HG03571 (cell line): Measurements from ENCODE around the gene FCRL4.

Source experiments
- ATAC-seq: cut with Tn5 transposase; IDR thresholded peaks from one replicate; pipeline ENCODE4 v1.9.1; 2021; ENCODE audit not compliant: unreplicated experiment

The FCRL4 gene

DNA sequence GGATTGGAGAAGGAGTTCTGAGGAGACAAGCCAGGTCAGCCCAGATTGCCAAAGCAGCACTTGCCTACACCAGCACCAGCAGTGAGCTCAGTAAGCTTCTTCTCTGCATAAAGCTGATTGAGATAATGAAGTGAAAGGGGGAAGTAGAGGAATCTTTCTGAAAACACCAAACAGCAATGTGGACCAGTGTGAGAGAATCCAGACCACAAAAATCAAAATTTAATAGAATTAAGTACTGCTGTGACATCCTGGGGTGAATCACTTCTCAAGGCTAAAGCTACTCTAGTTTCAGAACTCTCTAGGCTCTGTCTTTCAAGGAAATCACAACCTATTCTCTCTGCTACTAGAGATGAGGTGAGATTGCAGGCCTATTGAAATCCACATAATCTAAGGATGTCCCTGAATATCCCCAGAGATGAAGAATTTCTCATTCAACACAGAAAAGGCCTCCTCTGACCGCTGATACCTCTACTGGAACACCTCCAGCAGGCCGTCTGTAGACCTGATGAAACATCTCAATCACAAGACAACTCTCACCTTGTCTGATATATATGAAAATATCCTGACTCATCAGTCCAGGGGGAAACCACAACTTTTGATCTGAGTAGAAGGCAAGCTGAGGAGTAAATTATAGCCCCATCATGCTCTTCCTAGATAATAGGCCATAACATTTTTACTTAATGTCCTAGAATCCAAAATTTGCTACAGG, at the start of gene FCRL4:
Gene FCRL4 (minus strand): TSS at position 127 of the 709 bp plus-strand sequence. CDS start 141 bp downstream, outside the sequence.
- ATAC-seq, result peak; percentile 65

DNA sequence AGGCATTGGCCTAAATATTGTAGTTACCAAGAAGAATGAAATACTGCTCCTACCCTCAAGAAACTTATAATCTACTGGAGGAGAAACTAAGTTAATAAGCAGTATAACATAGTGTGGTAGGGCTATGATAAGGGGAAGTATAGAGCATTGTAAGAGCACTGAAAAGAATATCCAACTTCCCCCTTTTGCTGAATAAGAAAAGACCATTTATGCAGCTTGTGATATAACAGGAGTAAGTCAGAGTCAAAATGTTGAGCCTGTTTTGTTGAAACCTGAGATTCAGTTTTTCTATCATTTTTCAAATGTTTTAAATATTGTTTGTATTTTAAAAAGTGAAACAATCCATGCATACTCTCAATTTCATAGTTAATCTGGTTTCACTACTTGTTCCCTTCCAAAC, 48.3 kb upstream of the FCRL4 start:
- no peak for ATAC-seq

DNA sequence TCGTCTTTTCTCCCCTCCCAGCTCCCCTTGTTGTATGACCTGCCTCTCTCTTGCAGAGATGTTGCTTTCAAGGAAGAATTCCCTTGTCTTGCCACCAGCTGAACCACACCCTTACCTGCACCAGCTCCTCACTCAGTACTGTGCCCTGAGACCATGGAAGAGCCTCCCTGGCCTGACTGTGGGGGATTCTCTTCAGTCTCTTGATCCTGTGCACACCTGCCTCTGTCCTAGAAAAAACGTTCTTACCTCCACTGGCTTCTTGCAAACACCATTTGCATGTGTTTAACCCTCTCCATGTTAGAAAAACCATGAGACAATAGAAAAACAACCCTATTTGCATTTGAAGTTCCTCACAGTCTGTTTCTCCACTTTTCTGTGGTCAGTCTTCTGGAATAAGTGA, 43.3 kb upstream of the FCRL4 start:
- ATAC-seq, result no peak

DNA sequence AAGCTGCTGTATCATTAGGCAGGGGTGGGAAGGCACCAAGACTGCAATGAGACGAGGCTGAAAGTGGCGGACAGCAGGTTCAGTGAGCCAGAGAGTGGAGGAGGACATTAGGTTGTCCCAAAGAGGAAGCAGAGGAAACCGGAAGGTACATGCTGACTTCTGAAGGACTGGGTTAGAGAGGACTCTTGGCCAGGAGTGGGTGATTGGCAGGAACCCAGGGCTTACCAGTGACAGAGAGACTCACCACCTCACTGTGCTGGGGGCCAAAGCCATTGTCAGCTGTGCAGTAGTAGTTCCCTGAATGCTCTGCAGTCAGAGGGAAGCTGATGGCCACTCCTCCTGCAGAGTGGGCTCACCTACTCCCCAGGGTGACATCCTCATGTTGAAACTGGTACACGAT, 41.9 kb upstream of the FCRL4 start:
- ATAC-seq, result no peak

DNA sequence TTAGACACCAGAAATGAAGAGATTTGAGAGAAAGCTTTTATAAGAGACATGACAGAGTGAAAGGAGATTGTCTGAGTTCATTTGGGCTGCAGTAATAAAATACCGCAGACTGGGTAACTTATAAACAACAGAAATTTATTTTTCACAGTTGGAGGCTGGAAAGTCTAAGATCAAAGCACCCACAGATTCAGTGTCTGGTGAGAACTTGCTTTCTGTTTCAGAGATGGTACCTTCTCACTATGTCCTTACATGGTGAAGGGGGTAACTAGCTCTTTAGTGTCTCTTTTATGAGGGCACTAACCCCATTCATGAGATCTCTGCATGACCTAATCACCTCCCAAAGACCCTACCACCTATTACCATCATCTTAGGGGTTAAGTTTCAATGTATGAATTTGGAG, 30.9 kb upstream of the FCRL4 start:
- ATAC-seq, result no peak

DNA sequence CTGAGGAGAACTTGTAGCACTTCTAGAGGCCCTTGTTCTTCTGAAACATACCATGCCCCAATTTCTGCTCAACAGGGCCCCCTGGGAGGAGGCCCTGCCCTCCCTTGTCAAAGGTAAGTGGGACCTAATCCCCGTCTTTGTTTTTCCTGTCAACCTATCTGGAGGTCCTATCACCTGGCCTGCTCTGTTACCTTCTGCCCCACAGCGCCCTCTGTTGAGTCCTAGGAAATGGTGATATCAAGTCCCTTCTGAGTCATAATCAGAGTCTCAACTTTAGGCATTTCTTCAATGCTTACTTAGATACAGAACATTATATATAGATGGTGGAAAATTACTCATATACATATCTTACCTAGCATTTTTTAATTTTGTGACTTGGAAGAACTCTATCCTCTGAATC, 28.2 kb upstream of the FCRL4 start:
- ATAC-seq, result no peak

DNA sequence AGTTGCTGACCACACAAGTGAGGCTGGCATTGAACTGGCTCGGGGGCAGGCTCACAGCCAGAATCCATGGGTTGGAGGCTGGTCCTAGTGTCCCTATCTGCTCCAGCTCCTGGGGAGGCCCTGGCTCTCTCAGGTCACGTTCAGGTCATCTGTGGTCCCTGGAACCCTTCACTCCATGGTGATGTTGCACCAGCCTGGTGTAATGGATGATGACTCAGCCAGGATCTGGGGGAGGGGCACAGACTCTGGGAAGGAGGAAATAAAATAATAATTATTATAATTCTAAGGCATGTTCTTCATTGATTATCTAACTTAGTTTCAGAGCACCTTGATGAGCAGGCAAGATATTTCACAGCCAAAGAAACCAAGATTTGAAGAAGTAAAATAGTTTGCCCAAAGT, 26.6 kb upstream of the FCRL4 start:
- ATAC-seq, result no peak

DNA sequence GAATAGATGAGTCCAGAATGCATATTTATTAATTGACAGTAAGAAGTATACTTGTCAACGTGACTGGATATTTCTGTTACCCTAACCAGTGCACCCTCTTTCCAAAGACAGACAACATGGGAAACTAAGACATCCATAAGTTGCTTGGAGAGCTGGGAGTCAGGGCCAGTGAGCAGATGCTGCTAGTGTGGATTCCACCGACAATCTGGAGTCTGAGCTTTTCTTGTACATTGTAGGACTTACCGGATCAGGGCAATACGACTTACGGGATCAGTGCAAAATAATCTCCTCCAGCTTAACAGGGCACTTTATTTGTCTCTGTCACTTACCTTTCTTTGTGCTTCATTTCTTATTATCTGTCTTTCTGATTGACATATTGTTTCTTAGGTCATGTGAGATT, 24.6 kb upstream of the FCRL4 start:
- ATAC-seq, result no peak

DNA sequence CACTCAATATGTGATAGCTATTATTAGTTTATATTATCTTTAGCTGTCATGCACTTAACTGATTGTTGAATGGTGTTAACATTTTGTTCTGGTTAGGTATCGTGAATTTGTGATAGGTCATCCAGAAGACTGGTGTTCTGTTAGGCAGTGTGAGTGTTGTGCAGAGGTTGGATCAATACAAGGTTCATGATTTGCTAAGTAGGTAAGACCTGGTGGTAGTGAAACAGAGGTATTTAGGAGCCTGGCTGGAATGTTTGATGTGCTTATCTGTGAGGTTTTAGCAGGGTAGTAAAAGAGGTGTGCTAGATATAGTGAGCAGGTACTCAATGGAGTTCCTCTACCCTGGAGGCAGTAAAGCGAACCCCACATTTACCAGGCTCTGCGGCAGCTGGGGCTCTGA, 20.3 kb upstream of the FCRL4 start:
- no peak for ATAC-seq

DNA sequence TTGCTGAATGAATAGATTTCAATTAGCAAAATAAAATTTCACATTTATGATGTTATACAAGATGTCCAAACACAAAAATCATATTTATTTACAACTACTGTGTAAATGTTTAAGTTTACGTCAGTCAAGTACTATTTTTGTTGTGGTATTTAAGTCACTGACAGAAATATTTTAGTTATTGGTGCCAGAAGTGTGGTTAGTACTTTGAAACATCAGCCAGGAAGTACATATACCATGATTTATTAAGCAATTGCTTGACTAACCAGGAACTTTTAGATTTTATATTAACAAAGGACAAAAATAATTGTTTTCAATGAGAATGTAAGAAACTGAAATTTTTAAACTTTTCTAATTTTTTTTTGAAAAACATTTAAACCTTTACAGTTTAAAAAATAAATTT, 2.4 kb upstream of the FCRL4 start:
- no peak for ATAC-seq

DNA sequence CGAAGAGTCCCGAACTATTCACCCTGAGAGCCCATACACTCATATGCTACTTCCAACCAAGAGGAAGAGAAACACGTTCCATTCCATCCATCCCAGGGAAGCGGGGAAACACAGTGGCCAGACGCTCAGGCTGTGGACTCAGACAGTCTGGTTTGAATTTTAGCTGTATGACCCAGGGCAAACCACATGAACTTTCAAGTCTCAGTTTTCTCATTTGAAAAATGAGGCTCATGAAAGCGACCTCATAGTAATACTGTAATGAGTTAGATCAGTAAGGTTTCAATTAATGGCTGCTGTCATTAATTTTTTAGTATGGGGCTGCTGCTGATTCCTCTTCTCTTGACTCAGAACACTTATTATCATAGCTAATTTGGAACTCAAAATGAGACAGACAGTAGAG, 1.5 kb downstream of the FCRL4 start:
- ATAC-seq, result peak; percentile 45

DNA sequence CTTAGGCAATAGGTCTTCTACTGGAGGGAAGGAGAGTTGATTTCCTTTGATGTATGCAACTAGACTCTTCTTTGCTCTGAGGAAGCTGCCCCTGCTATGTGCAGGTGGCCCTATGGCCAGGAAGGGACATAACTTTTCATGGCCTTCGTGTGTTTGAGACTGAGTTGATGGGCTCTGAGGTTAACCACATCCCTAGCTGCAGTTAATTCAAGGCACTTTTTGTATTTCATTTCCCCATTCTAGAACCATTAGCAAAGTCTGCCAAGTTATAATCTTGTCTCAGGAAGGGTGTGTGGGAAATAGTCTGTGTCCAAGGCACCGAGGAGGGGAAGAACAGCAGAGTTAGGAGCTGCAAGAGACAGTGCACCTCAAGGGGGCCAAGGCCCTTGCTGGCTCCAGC, 2.5 kb downstream of the FCRL4 start:
- ATAC-seq, result peak; percentile 68

DNA sequence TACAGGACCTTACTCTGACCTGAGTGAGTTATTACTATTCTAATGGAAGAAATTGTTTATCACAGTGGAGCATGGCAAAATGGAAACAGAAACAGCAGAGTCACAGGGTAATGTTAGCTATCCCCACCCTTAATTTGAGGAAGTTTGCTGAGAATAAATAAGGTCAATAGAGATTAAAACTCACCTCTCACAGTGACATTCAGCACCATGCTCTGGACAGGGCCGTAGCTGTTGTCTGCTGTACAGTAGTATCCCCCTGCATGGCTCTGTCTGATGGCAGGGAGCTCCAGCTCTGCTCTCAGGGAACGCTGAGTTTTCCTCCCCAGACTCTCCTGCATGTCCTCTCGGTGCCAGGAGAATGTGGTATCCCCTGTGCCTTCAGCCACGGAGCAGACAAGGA, 11.9 kb downstream of the FCRL4 start:
- no peak for ATAC-seq

DNA sequence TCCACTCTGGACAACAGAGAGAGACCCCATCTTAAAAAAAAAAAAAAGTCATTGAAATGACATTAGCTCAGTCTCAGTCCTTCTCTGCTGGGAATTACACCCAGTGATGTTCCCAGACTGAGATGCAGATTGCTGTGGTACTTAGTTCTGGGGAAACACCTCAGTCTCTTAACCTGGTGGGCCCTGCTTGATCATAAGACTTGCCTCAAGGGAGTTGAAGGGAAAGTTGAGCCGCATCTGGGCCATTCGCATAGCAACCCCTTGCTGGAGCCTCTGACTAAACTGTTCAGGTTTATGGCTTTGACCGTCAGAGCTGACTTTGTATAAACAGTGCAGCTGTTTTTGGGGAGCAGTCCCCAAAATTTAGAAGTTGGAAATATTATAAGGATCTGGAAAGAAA, 13.4 kb downstream of the FCRL4 start:
- no peak for ATAC-seq

DNA sequence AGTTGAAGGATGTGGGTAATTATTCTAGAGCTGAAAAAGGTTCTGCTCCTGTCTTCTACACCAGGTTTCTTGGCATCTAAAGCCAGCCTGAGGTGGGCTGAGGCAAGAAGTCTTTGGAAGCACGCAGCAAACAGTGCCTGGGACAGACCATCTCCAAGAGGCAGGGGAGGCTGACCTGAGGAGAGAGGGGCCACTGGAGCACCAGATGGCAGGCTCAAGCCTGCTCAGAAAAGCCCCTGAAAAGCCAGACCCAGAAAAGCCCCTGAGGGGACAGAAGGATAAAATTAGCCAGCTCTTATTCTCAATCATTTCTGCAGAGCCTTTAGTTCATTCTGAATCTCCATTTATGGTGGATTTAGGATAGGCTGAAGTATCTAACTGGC, 17.1 kb downstream of the FCRL4 start:
- no peak for ATAC-seq

DNA sequence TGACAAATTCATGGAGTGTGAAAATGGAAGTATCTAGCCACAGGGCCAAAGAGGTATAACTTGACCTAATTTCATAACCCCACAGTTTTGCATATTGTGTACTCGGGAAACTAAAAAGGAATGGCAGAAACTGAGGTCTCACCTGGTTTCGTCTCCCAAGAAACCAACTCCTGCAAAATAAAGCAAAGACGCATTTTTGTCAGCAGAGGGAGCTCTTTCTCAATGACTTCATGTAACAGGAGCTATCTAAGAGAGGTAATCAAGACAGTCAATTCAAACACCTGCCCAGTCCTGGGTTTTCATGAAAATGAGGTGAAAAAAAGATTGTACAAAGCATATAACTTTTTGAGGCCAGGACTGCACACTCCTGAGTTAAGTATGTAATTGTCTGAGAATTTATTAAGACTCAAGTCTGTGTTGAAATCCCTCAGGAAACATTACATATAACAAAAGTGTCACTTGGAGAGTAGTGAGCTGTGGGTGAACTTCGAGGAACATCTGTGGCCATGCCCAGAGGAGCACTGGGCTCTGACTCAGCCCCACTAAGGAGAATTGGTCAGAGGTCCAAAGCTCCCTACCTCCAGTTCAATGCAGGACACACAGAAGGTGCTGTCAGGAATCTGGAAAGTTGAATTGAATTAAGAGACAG, 17.6 kb downstream of the FCRL4 start:
- ATAC-seq, result no peak

DNA sequence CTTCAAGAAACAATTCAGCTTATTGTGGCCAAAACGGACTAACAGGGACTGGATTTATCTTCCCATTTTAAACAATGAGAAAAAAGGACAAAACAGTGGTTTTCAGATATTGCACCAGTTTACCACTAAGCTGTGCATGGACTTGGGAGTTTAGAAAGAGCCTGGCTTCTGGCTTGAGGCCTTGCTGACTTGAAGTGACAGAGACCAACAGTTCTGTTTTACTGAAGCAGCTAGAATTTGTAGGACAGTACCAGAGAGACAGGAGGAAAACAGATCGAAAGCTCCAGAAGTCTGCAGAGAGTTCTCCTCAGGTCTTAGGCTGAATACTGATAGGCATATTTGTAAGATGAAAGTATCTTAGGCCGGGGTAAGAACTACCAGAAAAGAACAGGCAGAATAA, 20.5 kb downstream of the FCRL4 start:
- ATAC-seq, result no peak

DNA sequence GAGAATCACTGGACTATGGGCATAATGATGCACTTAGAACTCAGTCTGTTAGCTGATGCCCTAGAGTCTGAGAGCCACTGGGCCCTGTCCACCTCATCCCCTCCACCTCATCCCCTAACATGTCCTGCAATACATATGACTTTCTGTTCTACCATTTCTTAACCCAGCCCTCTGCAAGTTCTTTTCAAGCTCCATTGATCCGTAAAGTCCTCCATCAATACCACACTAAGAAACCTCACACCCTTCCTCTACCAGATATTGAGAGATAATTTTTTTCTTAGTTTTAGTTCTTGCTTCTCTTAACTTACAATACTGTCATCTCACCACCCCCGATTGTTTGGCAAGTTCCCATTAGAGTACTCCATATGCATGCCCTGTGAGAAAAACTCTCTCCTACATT, 22.1 kb downstream of the FCRL4 start:
- ATAC-seq, result peak; percentile 78

DNA sequence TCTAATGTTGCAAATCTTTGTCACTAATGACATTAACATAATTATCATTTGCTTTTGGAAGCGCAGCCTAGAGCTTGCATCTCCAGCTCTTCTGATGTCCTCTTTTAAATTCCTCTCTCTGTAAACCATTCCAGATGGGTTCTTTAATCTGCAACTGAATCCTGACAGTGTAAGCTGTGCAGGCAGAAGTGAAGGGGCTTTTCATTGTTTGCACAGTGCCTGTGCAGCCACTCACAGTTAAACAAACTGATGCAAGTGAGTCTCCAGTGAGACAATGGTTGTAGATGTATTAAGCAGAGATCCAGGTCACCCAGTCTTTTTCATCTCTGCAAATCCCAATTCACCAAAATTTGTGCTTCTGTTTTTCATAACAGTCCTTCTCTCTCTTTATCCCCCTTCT, 23.0 kb downstream of the FCRL4 start:
- no peak for ATAC-seq

DNA sequence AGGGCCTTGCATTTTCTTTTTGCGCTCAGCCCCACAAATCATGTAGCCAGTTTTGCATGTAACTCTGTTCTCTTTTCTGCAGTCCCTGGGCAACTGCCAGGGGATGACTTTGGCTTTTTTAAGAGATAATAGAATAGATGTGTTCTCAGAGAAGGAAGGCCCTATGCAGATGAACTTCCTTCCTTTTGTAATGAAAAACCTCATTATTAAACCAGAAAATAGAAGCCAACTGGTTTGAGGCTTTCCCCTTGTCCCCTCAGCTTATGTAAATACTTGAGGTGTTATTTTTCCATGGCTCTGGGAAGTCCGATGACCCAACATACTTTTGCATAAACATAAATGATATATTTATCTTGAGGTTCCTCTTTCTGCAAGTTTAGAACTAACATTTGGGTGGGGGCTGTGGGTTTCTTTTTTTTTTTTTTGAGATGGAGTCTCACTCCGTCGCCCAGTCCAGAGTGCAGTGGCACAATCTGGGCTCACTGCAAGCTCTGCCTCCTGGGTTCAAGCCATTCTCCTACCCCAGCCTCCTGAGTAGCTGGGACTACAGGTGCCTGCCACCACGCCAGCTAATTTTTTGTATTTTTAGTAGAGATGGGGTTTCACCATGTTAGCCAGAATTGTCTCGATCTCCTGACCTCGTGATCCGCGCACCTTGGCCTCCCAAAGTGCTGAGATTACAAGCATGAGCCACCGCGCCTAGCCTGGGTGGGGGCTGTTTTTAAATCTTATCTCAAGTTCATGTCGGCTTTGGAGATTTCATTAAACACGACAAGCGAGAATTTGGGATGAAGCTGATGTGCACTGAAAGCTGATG, 31.2 kb downstream of the FCRL4 start:
- ATAC-seq, result peak; percentile 40

DNA sequence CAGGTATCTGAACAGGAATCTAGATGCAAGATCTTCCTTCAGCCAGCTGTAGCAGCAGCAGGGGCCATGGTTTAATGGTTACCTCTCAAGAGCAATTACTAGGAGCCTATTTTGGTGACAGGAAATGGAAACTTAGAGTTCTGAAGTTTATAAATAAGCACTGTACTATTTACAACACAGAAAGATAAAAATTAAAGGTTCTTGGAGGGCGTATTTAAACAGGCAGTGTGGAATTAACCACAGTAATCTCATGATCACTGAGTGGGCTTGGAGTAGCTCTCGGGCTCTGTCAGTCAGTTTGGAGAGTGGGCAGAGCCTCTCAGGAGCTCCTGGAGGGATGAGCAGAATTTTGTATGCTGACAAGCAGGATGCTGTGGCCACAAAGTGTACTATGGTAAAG, 35.4 kb downstream of the FCRL4 start:
- ATAC-seq, result peak; percentile 81

DNA sequence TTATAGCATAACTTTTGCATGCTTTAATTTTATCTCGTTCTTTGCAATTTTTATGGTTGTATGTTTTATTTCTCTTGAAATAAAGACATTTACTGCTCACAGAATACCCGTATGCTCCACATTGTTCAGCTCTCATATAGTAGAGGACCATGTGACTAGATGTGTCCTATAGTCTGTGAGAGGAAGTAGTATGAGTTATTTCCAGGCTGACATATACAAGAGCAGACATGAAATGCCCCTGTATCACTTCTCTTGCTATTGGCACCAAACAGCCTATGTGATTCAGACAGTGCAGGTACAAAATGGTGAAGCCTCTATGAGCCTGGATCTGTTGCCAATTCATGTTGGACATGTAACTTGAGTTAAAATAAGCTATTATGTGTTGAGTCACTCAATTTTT, 39.8 kb downstream of the FCRL4 start:
- ATAC-seq, result no peak
